ENCODE measurements around the gene MEGF6.
A peak's percentile ranks its signal among the peaks of the same experiment; 100 is the strongest.

The MEGF6 gene

DNA sequence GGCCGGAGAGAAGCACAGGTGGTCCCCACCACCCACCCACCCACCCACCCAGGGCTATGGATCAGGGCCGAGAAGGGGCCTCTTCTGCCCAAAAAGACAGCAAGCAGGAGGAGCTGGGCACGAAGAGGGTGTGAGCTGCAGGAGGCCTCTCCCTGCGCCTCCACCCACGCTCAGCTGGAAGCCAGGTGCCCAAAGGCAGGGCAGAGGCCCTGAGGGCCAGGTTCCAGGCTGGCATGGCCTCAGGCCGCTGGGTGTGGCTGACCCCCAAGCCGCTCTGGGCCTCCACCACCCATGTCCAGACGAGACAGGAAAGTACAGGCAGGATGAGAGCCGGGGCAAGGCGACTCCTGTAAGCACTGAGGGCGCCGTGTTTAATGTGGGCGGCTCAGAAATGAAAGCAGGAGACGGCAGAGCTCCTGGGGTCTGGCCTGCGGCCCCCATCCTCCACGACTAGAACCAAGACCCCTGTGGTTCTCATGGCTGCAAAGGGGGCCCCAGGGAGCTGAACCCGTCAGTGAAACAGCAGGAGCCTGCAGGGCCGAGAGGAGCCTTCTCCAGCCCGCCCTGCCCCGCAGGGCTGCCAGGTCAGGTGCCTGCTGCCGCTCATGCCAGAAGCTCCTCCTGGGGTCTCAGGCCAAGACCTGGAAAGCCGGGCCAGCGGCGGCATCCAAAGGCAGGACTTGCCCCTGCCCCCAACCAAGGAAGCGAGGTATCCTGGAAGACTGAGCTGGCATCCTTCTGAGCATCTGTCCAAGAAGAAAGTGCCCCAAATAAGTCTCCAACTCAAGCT lies 56.0 kb downstream of the MEGF6 start:
- no peak for FAIRE-seq
- DNase-seq (ENCODE audit: low spot score): no peak

- no peak for FAIRE-seq
- no peak for DNase-seq (ENCODE audit: low spot score)
Measured at GRCh38 chr1:3553940-3554223, 57.4 kb downstream of the MEGF6 start.

- FAIRE-seq: no peak
- DNase-seq (ENCODE audit: low spot score): no peak
Measured at GRCh38 chr1:3553166-3553939, 58.0 kb downstream of the MEGF6 start.

- DNase-seq (ENCODE audit: low spot score) (no peak), FAIRE-seq (no peak)
Measured at GRCh38 chr1:3552751-3553150, 58.6 kb downstream of the MEGF6 start.

DNA sequence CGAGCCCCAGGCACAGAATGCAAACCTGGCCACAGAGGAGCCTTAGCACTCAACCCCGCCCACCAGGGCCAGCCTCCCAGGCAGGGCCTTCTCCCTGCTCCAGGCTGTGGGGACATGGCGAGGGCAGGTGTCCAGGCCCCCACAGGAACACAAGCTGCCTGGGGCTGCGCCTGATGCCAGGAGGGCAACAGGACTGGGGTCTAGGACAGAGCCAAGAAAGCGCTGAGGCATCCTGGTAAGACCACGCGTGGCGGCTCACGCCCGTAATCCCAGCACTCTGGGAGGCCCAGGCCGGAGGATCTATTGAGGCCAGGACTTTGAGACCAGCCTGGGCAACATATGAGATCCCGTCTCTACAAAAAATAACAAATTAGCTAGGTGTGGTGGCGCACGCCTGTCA lies 59.1 kb downstream of the MEGF6 start:
- no peak for FAIRE-seq
- DNase-seq (ENCODE audit: low spot score): no peak

- DNase-seq (ENCODE audit: low spot score): no peak
- FAIRE-seq: no peak
Measured at GRCh38 chr1:3551711-3552110, 59.6 kb downstream of the MEGF6 start.

DNA sequence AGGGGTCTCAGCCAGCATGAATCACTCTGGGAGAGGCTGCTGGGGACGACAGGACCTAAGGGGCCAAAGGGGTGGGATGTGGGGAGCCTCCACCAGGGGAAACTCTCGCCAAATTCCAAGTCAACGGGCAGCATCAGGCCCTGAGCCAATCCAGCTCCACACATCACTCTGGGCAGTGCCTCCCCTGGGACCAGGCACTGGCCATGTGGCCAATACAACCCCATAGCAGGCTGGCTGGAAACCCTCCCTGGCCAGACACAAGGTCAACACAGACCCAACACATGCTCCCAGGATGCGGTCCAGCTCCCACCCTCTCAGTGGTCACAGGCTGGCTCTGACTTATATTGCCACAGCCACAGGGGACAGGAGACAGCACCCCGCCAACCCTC lies 60.0 kb downstream of the MEGF6 start:
- DNase-seq (ENCODE audit: low spot score) (no peak), FAIRE-seq (no peak)

GRCh38 chr1:3550511-3551289 lies 60.6 kb downstream of the MEGF6 start:
- FAIRE-seq (no peak), DNase-seq (ENCODE audit: low spot score) (no peak)

- no peak for FAIRE-seq
Measured at GRCh38 chr1:3548895-3549294, 62.4 kb downstream of the MEGF6 start.

DNA sequence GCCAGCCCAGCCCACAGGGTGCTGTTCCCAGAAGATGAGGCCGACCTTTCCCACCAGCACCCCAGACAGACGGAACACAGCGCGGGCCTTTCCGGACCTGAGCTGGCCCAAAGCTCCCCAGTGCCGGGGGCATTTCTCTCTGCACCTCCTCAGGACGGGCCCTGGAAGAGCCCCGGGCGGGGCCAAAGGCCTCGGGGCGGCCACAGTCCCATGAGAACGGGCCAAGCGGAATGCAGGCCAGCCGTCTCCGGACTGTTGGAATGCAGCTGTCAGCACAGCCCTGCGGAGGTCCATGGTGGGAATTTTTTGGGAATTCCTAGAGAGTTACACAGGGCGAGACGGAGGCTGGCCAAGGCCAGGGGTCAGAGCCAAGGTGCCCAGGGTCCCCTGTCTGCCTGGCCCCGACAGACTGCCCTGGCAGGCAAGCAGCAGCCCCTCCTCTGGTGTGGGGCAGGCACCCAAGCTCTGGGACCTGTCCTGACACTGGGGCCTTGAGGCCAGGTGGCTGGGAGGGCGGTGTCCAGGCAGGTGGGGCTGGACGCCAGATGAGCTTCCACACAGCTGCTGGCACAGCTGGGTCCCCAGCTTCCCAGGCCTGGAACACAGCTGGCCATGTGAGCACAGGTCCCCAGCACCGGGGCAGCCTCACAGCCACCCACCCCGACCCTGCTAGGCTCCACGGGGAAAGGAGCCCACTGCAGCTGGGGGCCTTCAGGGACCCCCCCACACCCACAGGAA lies 63.0 kb downstream of the MEGF6 start:
- FAIRE-seq (no peak), DNase-seq (ENCODE audit: low spot score) (no peak)

More at GRCh38 chr1:3548895-3549294, 62.4 kb downstream of the MEGF6 start:
- DNase-seq (ENCODE audit: low spot score): no peak

DNA sequence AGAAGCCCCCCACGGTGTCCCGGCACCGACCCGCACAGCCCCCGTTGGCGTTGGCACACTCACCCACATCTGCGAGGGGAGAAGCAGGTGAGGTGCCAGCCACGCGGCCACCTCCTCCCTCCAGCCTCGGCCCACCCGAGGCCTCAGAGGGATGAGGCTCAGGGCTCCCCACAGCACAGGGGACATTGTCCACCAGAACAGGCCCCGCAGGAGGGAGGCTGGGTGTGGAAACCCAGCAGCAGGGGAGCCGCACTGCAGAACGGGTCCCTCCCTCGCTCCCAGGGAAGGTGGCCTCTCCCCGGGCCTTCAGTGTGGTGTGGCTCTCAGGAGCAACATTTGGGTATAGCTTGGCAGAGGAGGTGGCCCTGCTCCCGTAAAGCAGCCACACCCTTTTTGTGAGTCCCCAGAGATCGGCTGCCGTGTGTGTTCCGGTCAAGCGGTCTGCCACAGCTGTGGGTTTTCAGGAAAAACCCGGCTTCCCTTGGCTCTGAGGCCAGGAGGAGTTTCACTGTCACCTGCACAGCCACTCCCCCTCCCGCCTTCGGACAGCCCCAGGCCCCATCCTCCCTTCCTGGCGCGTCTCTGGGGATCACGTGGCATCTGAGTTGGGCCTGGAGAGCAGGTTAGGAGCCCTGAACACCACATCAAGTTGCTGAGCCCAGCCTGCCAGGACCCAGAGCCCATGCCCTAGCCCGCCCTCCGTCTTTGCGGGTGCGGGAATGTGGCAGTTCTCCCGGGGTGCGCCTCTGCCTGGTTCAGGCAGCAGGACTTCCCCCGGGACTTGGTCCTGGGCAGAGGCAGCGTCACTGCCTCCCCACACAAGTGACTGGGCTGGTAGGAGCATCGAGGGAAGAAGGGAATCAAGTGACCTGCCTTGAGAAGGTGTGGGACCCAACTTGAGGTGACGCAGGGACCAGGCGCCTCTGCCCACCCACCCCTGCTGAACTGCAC lies 64.0 kb downstream of the MEGF6 start:
- DNase-seq (ENCODE audit: low spot score) (peak; percentile 20), FAIRE-seq (no peak)

- no peak for FAIRE-seq
Measured at GRCh38 chr1:3546048-3546384, 65.3 kb downstream of the MEGF6 start.

DNA sequence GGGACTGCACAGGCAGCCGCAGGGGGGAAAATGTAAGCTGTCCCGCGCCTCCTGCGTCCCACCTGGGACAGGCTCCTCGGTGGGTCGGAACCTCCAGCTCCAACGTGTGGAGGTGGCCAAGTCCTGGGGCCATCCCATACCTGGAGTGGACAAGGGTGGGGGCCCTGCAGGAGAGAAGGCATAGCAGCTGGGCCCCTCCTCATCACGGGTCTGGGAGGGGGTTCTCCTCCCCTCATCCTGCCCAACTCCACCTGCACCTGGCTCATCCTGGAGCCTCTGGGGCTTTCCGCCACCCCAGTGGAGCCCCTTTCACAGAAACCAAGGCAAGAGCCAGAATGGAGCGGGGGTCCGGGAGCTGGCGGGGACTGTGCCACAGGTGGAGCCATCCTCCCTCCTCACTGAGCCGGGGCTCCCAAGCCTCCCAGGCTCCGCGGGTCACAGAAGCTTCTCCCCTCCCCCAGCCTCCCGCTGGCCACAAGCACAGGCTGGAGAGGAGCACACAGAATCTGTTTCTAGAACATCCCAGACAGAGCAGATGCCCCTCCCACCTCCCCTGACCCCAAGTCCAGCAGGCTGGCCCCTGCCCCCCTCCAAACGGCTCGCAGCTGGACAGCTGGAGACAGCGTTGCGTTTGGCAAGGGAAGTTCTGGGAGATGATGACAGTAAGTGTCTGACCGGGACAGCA lies 65.8 kb downstream of the MEGF6 start:
- FAIRE-seq (no peak), DNase-seq (ENCODE audit: low spot score) (no peak)

More at GRCh38 chr1:3546048-3546384, 65.3 kb downstream of the MEGF6 start:
- no peak for DNase-seq (ENCODE audit: low spot score)

DNA sequence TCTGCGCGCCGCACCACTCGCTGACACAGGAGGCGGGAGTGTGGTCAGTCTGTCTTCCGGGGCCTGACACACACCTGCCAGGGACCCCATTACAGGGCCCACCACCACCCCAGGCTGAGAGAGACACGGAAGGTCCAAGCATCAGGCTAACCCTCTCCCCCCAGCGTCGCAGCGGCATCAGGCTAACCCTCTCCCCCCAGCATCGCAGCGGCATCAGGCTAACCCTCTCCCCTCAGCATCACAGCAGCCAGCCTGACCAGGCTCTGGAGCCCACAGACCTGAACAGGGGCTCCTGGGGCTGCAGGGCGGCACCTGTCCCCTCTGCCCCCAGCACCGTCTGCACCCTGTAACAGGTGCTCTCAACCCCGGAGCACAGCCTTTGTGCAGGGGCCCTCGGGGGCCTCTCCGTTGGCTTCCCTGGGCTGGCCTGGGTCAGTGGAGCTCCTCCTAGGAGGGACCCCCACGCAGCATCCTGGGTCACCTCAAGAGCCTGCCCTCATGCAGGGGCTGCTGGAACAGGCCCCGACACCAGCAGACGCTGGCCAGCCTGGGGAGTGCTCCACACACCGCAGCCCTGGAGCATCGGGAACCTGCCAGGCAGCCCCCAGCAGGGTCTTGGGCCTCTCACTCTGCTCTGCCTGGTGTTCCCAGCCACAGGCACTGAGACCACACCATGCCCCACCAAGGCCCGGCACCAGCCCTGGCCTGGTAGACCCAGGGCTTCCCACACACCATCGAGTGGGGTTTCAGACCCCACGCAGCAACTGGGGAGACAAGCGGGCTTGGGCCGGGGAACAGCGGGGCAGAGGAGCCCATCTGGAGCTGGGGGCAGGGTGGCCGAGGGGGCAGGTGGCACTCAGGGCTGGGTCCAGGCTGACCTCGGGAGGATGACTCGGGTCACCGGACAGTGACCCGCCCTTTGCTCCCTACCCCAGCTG lies 67.0 kb downstream of the MEGF6 start:
- FAIRE-seq (no peak), DNase-seq (ENCODE audit: low spot score) (no peak)

GRCh38 chr1:3543076-3544039 lies 68.0 kb downstream of the MEGF6 start:
- peak; percentile 71 for DNase-seq (ENCODE audit: low spot score)

DNA sequence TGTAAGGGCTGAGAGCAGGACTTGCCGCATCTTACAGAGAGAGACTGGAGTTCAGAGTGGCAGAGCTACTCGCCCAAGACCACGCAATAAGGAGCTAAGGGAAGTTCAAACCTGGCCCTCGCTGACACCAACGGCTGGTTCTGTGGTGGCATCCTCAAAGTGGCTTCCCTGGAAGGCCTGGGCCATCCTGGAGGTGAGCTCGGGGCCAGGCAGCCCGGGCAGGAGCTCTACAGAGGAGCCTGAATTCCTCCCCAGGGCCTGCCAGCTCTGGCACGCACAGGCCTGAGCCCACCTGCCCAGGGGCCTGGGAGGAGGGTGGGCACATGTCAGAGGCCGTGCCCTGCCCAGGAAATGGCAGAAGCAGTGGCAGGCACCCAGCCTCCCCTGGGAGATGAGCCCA lies 68.6 kb downstream of the MEGF6 start:
- FAIRE-seq (no peak), DNase-seq (ENCODE audit: low spot score) (no peak)

More at GRCh38 chr1:3543076-3544039, 68.0 kb downstream of the MEGF6 start:
- no peak for FAIRE-seq

DNA sequence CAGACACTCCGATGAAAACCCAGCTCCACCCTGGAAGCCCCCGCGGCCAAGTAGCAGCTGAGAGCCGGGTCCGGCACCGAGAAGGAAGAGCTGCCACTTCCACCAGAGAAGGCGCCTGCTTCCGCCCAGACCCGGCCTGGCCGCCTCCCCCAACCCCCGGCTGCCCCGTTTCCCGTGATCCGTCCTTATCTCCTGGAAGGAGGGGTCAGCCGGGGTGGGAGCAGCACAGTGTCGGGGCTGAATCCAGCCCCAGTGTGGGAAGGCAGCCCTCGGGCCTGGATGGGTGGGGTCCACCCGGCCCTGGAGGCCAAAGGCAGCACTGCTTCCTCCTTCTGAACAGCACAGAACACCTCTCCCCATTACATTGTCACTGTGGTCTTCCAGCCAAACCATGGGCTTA lies 69.4 kb downstream of the MEGF6 start:
- FAIRE-seq (no peak), DNase-seq (ENCODE audit: low spot score) (no peak)

DNA sequence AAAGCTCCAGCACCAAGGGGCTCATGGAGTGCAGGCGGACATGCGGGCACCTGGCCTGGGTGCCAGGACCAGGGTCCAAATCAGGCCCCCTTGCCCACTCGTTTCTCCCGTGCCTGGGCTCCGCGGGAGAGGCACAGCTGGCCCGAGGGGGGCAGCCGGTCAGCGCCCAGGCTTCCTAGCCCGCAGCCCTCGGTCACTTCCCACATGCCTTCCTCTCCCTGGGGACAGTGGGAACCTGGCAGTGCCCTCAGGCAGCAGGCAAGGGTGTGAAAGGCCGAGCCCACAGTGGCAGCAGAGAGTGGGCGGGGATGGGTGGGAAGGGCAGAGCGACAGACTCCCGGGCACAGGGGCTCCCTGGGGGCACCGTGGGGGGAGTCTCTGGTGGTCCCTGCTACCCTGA lies 69.8 kb downstream of the MEGF6 start:
- no peak for FAIRE-seq
- no peak for DNase-seq (ENCODE audit: low spot score)

Data from RCC 7860 (cell line).